Esophagus squamous epithelium (tissue), 4 donors: ENCODE measurements around the gene HLA-DPA1.

ENCODE experiments used
- POLR2A ChIP-seq, 4 donors: fragments of 450-650 bp; IDR thresholded peaks; one replicate each; pipeline ENCODE4 v1.6.1; 2017; ENCODE audit warnings: antibody characterized with exemption in 4 of 4, mild to moderate bottlenecking in 4 of 4, moderate library complexity in 3 of 4
- TF ChIP-seq, protein P1 (sequence below), 6 experiments: fragments of 450-650 bp in 4 of 6; fragments of 200-600 bp in 2 of 6; sonication (generic) in 2 of 6; IDR thresholded peaks; one replicate each; pipeline ENCODE4 v1.5.1; 2016 to 2019; ENCODE audit warnings: antibody characterized with exemption in 6 of 6, mild to moderate bottlenecking in 4 of 6, moderate library complexity in 4 of 6

DNA sequence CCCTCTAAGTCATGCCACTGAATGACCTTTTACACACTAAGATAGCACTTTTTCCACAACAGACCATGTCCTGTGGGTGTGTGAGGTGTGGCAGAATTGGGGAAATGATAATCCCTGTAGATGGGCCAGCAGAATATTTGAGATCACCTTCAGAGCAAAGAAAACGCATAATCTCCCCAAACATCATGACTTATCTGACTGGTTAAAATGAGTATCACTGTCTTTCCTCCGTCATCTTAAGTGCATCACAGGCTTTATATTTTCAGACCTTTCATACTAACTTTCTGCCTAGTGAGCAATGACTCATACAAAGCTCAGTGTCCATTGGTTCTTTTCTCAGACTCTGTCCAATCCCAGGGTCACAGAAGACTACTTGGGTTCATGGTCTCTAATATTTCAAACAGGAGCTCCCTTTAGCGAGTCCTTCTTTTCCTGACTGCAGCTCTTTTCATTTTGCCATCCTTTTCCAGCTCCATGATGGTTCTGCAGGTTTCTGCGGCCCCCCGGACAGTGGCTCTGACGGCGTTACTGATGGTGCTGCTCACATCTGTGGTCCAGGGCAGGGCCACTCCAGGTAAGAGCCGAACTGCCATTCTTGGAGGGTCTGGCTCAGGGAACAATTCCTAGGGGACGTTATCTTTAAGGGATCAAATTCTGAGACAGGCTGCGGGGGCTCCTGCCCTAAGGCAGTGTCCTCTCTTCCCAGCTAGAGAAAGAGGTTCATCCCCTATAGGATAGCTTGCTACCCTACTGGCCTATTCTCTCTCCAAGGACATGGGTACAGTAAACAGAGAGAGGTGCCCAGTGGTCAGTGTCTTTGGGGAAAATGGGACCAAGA lies 2.3 kb upstream of the HLA-DPA1 start, which contains the start of gene HLA-DPB1:
- TF ChIP-seq, protein P1, sequence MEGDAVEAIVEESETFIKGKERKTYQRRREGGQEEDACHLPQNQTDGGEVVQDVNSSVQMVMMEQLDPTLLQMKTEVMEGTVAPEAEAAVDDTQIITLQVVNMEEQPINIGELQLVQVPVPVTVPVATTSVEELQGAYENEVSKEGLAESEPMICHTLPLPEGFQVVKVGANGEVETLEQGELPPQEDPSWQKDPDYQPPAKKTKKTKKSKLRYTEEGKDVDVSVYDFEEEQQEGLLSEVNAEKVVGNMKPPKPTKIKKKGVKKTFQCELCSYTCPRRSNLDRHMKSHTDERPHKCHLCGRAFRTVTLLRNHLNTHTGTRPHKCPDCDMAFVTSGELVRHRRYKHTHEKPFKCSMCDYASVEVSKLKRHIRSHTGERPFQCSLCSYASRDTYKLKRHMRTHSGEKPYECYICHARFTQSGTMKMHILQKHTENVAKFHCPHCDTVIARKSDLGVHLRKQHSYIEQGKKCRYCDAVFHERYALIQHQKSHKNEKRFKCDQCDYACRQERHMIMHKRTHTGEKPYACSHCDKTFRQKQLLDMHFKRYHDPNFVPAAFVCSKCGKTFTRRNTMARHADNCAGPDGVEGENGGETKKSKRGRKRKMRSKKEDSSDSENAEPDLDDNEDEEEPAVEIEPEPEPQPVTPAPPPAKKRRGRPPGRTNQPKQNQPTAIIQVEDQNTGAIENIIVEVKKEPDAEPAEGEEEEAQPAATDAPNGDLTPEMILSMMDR (IDR thresholded peaks at IDR 0.05): no peak
- TF ChIP-seq POLR2A (IDR thresholded peaks at IDR 0.05): peak in 3 of 4 donors; percentile 17 to 75 (median 25)
